Kidney (tissue), 14 donors: ENCODE measurements around the gene NRP2. TPM values are rescaled to one million over a fixed set of nuclear protein-coding genes. Genes with fewer than 3 reads are reported as not detected.

Experiments used
- DNase-seq, 5 donors: peaks; one replicate each; pipeline ENCODE4 v3.0.0-alpha.2; 2013 to 2020
- FAIRE-seq: peaks from 2 replicates; lab custom pipeline; 2012; peaks lifted over from hg19 to GRCh38; lab: Jason Lieb, UNC
- H3K27ac ChIP-seq, 2 donors: one replicate each; pipeline ENCODE4 v1.7.0; 2013; ENCODE audit warnings: low read depth in 2 of 2, low read length in 2 of 2, inconsistent platforms in 1 of 2
- H3K27me3 ChIP-seq: one replicate; pipeline ENCODE4 v1.7.1; 2013; ENCODE audit warnings: low read length, inconsistent platforms; ENCODE audit not compliant: control insufficient read depth, insufficient read depth
- H3K36me3 ChIP-seq, 3 donors: one replicate each; pipeline versions ENCODE4 v1.7.0 to v1.7.1; 2013; ENCODE audit warnings: low read length in 3 of 3, control low read depth in 1 of 3, inconsistent platforms in 1 of 3; ENCODE audit not compliant: insufficient read depth in 3 of 3, control insufficient read depth in 2 of 3
- H3K4me1 ChIP-seq, 3 donors: one replicate each; pipeline versions ENCODE4 v1.7.0 to v1.7.1; 2013; ENCODE audit warnings: low read length in 3 of 3, inconsistent platforms in 1 of 3, low read depth in 1 of 3; ENCODE audit not compliant: control insufficient read depth in 2 of 3, insufficient read depth in 2 of 3
- H3K4me3 ChIP-seq, 3 donors: one replicate each; pipeline versions ENCODE4 v1.7.0 to v1.8.1; 2013; ENCODE audit warnings: low read length in 3 of 3, control low read depth in 1 of 3, inconsistent platforms in 1 of 3
- H3K9ac ChIP-seq, 3 donors: one replicate each; pipeline versions ENCODE4 v1.7.0 to v1.7.1; 2013; ENCODE audit warnings: low read length in 3 of 3, control low read depth in 1 of 3, inconsistent platforms in 1 of 3
- H3K9me3 ChIP-seq, 3 donors: one replicate each; pipeline versions ENCODE4 v1.7.0 to v1.7.1; 2013; ENCODE audit warnings: low read length in 3 of 3, control low read depth in 1 of 3, inconsistent platforms in 1 of 3; ENCODE audit not compliant: control insufficient read depth in 2 of 3, insufficient read depth in 1 of 3
- intact Hi-C: fragments of 100-400 bp; cut with DNase I; formaldehyde crosslinking; loops from one replicate; pipeline ENCODE4 v1.11.1; 2022
- polyA plus RNA-seq: library from polyadenylated mRNA; stranded (reverse); fragments of 350-450 nt; fragmentation: Illumina TruSeq; extraction: RNeasy Lipid Tissue Mini Kit (QIAGEN cat#74804); gene quantifications from one replicate; pipeline ENCODE4 v1.2.3, GENCODE V29; 2014; ENCODE audit warnings: low read depth, low replicate concordance; ENCODE audit not compliant: insufficient read depth
- total RNA-seq: library from RNA; stranded (reverse); fragmentation: NEBNext Ultra II Directional; extraction: Animal tissue kit (Norgen Biotek cat#: 25700); gene quantifications from one replicate; pipeline ENCODE4 v1.2.1, GENCODE V29; 2021
- TF ChIP-seq, protein P1 (sequence below): IDR thresholded peaks from 3 replicates; pipeline ENCODE4 v1.5.1; 2012; ENCODE audit warnings: mild to moderate bottlenecking, moderate library complexity, borderline replicate concordance; ENCODE audit not compliant: insufficient read depth; ENCODE audit errors: extremely low read depth
- donor health status: control.
- donor health status: control.
- donor health status: control.
- donor health status: control.
- donor health status: control.
- donor health status: DM: yes; HTN: yes; CAD: no.
- donor health status: Normal renal cell carcinoma (clear cell type).

The NRP2 gene
- total and polyA plus RNA-seq, 2 donors from 2014 or later, result 2.3 to 37.7 TPM

DNA sequence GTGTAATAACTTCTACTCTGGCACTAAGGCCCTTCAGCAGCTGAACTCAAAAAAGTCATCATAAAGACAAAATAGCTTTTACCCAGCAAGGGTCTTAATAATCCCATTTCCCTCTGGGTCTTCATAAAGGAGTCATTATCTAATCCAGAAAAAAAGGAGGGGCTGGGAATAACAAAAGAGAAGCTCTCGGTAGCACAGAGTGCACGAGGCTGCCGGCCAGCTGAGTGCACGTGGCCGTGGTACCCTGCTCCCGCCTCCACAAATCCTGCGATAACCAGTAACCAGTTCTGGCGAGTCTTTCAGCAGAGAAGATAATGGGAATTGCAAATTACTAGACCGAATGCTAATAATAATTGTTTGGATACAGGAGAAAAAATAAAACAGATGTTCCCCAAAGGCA, 7.5 kb downstream of the NRP2 start:
- H3K4me1 ChIP-seq, result peaks cover 2 to 6% (median 5%) of the 10 kb centered on the region in 3 donors
- H3K4me3 ChIP-seq, result no peak overlapping the region
- no peak overlapping the region for H3K9ac ChIP-seq
- no peak overlapping the region for H3K27ac ChIP-seq
- no peaks in the 10 kb centered on the region for H3K27me3 ChIP-seq
- DNase-seq (no peak), FAIRE-seq (no peak)
- H3K36me3 ChIP-seq, result no peaks in the 10 kb centered on the region
- TF ChIP-seq, protein P1, sequence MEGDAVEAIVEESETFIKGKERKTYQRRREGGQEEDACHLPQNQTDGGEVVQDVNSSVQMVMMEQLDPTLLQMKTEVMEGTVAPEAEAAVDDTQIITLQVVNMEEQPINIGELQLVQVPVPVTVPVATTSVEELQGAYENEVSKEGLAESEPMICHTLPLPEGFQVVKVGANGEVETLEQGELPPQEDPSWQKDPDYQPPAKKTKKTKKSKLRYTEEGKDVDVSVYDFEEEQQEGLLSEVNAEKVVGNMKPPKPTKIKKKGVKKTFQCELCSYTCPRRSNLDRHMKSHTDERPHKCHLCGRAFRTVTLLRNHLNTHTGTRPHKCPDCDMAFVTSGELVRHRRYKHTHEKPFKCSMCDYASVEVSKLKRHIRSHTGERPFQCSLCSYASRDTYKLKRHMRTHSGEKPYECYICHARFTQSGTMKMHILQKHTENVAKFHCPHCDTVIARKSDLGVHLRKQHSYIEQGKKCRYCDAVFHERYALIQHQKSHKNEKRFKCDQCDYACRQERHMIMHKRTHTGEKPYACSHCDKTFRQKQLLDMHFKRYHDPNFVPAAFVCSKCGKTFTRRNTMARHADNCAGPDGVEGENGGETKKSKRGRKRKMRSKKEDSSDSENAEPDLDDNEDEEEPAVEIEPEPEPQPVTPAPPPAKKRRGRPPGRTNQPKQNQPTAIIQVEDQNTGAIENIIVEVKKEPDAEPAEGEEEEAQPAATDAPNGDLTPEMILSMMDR, result no peak
- intact Hi-C loops, result loop anchor here (10.0 kb wide), 1 partner anchor 75 kb away; no protein-coding TSS in a partner anchor
- H3K9me3 ChIP-seq, result no peaks in the 10 kb centered on the region

DNA sequence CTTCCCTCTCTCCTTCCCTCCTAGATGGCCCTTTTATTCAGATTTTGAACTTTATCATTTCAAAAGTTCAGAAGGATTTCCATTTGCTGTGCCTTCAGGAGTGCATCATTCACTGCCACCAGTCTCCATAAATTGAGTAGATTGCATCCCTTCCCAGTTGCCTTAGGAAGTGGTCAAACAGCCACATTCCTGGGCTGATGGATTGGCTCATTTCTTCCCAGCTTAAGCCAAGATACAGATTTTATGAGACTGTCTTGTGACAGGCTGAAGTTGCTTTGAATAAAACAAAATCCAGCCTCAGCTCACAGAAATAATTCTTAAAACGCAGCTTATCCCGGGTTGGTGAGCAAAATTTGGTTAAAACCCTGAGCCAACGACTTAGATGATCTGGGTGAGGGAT, 9.8 kb downstream of the NRP2 start:
- Histone ChIP-seq H3K9ac (no peak overlapping the region), H3K4me3 (no peak overlapping the region), H3K27me3 (no peaks in the 10 kb centered on the region), H3K36me3 (no peaks in the 10 kb centered on the region), H3K9me3 (no peaks in the 10 kb centered on the region), H3K4me1 (peaks cover 0 to 6% (median 0%) of the 10 kb centered on the region in 3 donors), H3K27ac (no peak overlapping the region)
- FAIRE-seq (no peak), DNase-seq (no peak)
- intact Hi-C loops, result no loop called here
- TF ChIP-seq, protein P1, result no peak

DNA sequence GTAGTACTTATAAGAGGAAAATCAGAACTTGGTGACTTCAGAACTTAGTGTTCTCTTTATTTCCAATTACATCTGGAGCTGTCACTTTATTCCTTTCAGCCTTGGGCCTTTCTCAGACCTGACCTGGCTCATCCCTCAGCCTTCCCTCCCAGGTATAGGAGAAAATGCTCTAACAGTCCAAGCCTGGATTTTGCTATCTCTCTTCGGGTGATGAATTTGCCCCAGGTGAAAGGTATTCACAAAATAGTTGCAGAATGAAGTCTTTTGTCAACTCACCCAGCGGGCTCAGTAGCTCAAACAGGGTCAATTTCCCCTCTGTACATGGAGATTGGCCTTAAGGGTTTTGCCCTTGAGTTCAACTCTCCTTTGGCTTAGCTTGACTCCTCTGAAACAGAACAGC, 12.0 kb downstream of the NRP2 start:
- Histone ChIP-seq H3K4me3 (no peak overlapping the region), H3K27me3 (no peaks in the 10 kb centered on the region), H3K9me3 (no peaks in the 10 kb centered on the region), H3K9ac (no peak overlapping the region), H3K27ac (no peak overlapping the region), H3K36me3 (no peaks in the 10 kb centered on the region), H3K4me1 (peaks cover 0 to 3% (median 1%) of the 10 kb centered on the region in 3 donors)
- intact Hi-C loops, result no loop called here
- FAIRE-seq, result no peak
- no peak for DNase-seq
- TF ChIP-seq, protein P1, result no peak

DNA sequence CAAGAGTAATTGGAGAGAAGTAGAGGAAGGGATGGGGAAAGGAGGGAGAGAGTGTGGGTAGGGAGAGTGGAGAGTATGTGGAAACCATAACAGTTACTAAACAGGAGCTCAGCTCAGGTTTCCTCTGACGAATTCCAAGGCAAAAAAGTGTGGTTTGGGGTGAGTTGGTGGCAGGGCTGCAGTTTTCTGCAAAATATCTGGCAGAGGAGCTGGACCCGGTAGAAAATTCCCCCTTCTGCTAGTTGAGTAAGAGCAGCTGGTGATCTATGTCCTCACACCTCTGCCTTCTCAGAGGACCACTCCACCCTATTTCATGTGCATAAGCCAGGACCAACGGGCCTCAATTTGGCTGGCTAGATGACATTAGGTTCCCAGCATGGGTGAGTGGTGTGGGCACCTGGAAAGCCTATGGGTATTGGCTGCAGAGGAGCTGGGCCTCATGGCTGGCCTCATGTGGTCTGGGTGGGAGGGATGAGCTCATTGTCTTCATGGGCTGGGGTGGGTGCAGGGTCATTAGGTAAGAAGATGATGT, 13.2 kb downstream of the NRP2 start:
- FAIRE-seq, result no peak
- intact Hi-C loops, result no loop called here
- H3K27ac ChIP-seq, result no peak overlapping the region

More for the DNA sequence above, 13.2 kb downstream of the NRP2 start:
- Histone ChIP-seq H3K4me3 (no peak overlapping the region), H3K9ac (no peak overlapping the region), H3K27me3 (no peaks in the 10 kb centered on the region), H3K4me1 (peaks cover 0 to 13% (median 11%) of the 10 kb centered on the region in 3 donors), H3K9me3 (no peaks in the 10 kb centered on the region), H3K36me3 (no peaks in the 10 kb centered on the region)
- DNase-seq, result no peak
- TF ChIP-seq, protein P1, result no peak
